Measurements from ENCODE around the gene UGGT1.

DNA sequence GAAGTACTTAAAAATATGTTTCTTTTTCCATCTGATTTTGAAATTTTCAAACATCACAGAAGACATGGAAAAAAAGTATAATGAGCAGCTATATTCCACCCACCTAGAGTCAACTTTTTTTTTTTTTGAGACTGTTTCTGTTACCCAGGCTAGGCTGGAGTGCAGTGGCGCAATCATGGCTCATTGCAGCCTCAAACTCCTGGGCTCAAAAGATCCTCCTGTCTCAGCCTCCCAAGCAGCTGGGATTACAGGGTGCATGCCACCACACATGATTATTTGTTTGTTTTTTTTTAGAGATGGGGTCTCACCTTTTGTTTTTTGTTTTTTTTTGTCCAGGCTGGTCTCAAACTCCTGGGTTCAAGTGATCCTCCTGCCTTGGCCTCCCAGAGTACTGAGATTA, 26.6 kb upstream of the UGGT1 start:
- TF ChIP-seq, protein P1, sequence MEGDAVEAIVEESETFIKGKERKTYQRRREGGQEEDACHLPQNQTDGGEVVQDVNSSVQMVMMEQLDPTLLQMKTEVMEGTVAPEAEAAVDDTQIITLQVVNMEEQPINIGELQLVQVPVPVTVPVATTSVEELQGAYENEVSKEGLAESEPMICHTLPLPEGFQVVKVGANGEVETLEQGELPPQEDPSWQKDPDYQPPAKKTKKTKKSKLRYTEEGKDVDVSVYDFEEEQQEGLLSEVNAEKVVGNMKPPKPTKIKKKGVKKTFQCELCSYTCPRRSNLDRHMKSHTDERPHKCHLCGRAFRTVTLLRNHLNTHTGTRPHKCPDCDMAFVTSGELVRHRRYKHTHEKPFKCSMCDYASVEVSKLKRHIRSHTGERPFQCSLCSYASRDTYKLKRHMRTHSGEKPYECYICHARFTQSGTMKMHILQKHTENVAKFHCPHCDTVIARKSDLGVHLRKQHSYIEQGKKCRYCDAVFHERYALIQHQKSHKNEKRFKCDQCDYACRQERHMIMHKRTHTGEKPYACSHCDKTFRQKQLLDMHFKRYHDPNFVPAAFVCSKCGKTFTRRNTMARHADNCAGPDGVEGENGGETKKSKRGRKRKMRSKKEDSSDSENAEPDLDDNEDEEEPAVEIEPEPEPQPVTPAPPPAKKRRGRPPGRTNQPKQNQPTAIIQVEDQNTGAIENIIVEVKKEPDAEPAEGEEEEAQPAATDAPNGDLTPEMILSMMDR (conservative IDR thresholded peaks at IDR 0.05; ENCODE audit: low read length), result no peak
- no peak for TF ChIP-seq EZH2phosphoT487 (IDR thresholded peaks at IDR 0.05; ENCODE audit: borderline replicate concordance, low read depth, low read length)

All from OCI-LY7 (cell line).